K562 (cell line): ENCODE data around the gene TAGLN3. TPM values are rescaled to one million over a fixed set of nuclear protein-coding genes. Genes with fewer than 3 reads are reported as not detected.

Source experiments
- ATAC-seq: fragments of 200-7000 bp; cut with Tn5 transposase; 3 replicates; pipeline ENCODE4 v1.9.1; 2020; ENCODE audit warnings: moderate library complexity
- BruUV-seq: library from RNA; stranded (reverse); fragments of 400-500 nt; replicated peaks from 2 replicates; lab custom pipeline; 2021; lab: Mats Ljungman, UMichigan
- CTCF ChIA-PET: fragments of 300-600 bp; formaldehyde crosslinking; extraction: SDS; loops from one replicate; lab custom pipeline; 2021; ENCODE audit warnings: low intra/inter-chr PET ratio; lab: Yijun Ruan, JAX
- POLR2A ChIA-PET: fragments of 300-600, 350-650 bp; sonication (Branson Sonifier 250); formaldehyde crosslinking; extraction: SDS; loops from one replicate; lab custom pipeline; 2021; ENCODE audit warnings: antibody characterized with exemption, inconsistent platforms; lab: Yijun Ruan, JAX
- DNase-seq, 4 experiments: peaks; one replicate each; pipeline versions ENCODE4 v3.0.0 to v3.0.0-alpha.2; 2011 to 2018; ENCODE audit warnings: low spot score in 3 of 4, mixed read lengths in 3 of 4; ENCODE audit errors: extremely low read depth in 1 of 4
- FAIRE-seq: peaks from 2 replicates; lab custom pipeline; 2011; peaks lifted over from hg19 to GRCh38; lab: Jason Lieb, UNC
- H2AFZ ChIP-seq: 2 replicates; pipeline ENCODE4 v1.6.0; 2011; ENCODE audit warnings: low read depth, low read length, control low read depth, inconsistent platforms
- H3K27ac ChIP-seq: fragments of 200-600 bp; 3 replicates; pipeline ENCODE4 v1.8.0; 2011; ENCODE audit warnings: low read depth, mild to moderate bottlenecking, control low read depth, inconsistent platforms, low read length, moderate library complexity, mixed read lengths; ENCODE audit errors: extremely low read depth
- H3K27me3 ChIP-seq, 2 experiments: fragments of 300-600 bp in 1 of 2; 2 replicates in 1 of 2; 3 replicates in 1 of 2; pipeline versions ENCODE4 v1.6.0 to v1.8.0; 2011; ENCODE audit warnings: inconsistent platforms in 2 of 2, low read length in 2 of 2, mild to moderate bottlenecking in 1 of 2, mixed read lengths in 1 of 2, moderate library complexity in 1 of 2; ENCODE audit not compliant: control insufficient read depth in 2 of 2, insufficient read depth in 2 of 2
- H3K36me3 ChIP-seq: fragments of 300-600 bp; 3 replicates; pipeline ENCODE4 v1.8.0; 2011; ENCODE audit warnings: mild to moderate bottlenecking, low read length, inconsistent platforms; ENCODE audit not compliant: control insufficient read depth, insufficient read depth
- H3K4me1 ChIP-seq, 2 experiments: fragments of 200-600 bp in 1 of 2; replicated peaks in 1 of 2; 2 replicates in 1 of 2; 3 replicates in 1 of 2; pipeline versions ENCODE4 v1.5.1 to v1.8.0; 2011; ENCODE audit warnings: inconsistent platforms in 2 of 2, low read length in 2 of 2, mild to moderate bottlenecking in 1 of 2, mixed read lengths in 1 of 2, moderate library complexity in 1 of 2; ENCODE audit not compliant: control insufficient read depth in 2 of 2, insufficient read depth in 2 of 2
- H3K4me2 ChIP-seq: 2 replicates; pipeline ENCODE4 v1.6.1; 2011; ENCODE audit warnings: low read length, control low read depth, inconsistent platforms, mixed read lengths; ENCODE audit not compliant: insufficient read depth
- H3K4me3 ChIP-seq: fragments of 200-600 bp; sonication (generic), shearing (Covaris generic); 2 replicates; pipeline ENCODE4 v1.5.1; 2016; ENCODE audit warnings: control low read depth, inconsistent platforms
- H3K79me2 ChIP-seq: fragments of 200-600 bp; 3 replicates; pipeline ENCODE4 v1.8.0; 2011; ENCODE audit warnings: low read length, inconsistent platforms; ENCODE audit not compliant: control insufficient read depth, insufficient read depth
- H3K9ac ChIP-seq, 2 experiments: 2 replicates each; pipeline versions ENCODE4 v1.6.0 to v1.6.1; 2011; ENCODE audit warnings: low read depth in 2 of 2, low read length in 2 of 2, control low read depth in 1 of 2, inconsistent platforms in 1 of 2, mild to moderate bottlenecking in 1 of 2, mixed read lengths in 1 of 2; ENCODE audit not compliant: insufficient read depth in 1 of 2
- H3K9me1 ChIP-seq: one replicate; pipeline ENCODE4 v1.6.0; 2011; ENCODE audit warnings: inconsistent platforms, mild to moderate bottlenecking, low read length, moderate library complexity; ENCODE audit not compliant: control insufficient read depth, insufficient read depth
- H3K9me3 ChIP-seq: replicated peaks from 2 replicates; pipeline ENCODE4 v1.5.1; 2011; ENCODE audit warnings: low read depth, low read length, inconsistent platforms; ENCODE audit not compliant: control insufficient read depth, insufficient read depth
- H4K20me1 ChIP-seq: replicated peaks from 2 replicates; pipeline ENCODE4 v1.6.1; 2011; ENCODE audit warnings: low read length, inconsistent platforms, mixed read lengths; ENCODE audit not compliant: control insufficient read depth, insufficient read depth
- CHD1 ChIP-seq: fragments of 200-600 bp; sonication (generic); IDR thresholded peaks from one replicate; pipeline ENCODE4 v1.6.1; 2012; ENCODE audit warnings: mild to moderate bottlenecking, moderate library complexity, low read length, inconsistent platforms
- HLTF ChIP-seq: fragments of 450-650 bp; IDR thresholded peaks from 2 replicates; pipeline ENCODE4 v1.6.1; 2016
- MCM3 ChIP-seq: fragments of 450-650 bp; IDR thresholded peaks from 2 replicates; pipeline ENCODE4 v1.6.1; 2016
- POLR2B ChIP-seq: fragments of 450-650 bp; IDR thresholded peaks from 2 replicates; pipeline ENCODE4 v1.6.1; 2018; ENCODE audit warnings: low read depth; ENCODE audit not compliant: partially characterized antibody
- RBM15 ChIP-seq: fragments of 200-400 bp; formaldehyde crosslinking; IDR thresholded peaks from 2 replicates; pipeline ENCODE4 v1.6.1; 2018; ENCODE audit warnings: mild to moderate bottlenecking, low read length, moderate library complexity; ENCODE audit not compliant: insufficient read depth
- TARDBP ChIP-seq: fragments of 450-650 bp; IDR thresholded peaks from 2 replicates; pipeline ENCODE4 v1.6.1; 2016
- ZNF263 ChIP-seq: sonication (generic); formaldehyde crosslinking; IDR thresholded peaks from 2 replicates; pipeline ENCODE4 v1.8.0; 2022; ENCODE audit warnings: mild to moderate bottlenecking, missing genetic modification reagents, borderline replicate concordance
- ZNF395 ChIP-seq: fragments of 200-800 bp; sonication (Bioruptor generic); IDR thresholded peaks from 2 replicates; pipeline ENCODE4 v1.6.1; 2017; ENCODE audit warnings: missing genetic modification characterization, missing compliant biosample characterization
- ZNF785 ChIP-seq: fragments of 250-450 bp; sonication (Bioruptor Pico); IDR thresholded peaks from 2 replicates; pipeline ENCODE4 v1.4.0; 2020; ENCODE audit warnings: mild to moderate bottlenecking
- WGBS: fragments of 100-300 bp; shearing (Covaris generic); methylation state at CpG from one replicate; pipeline ENCODE4 v1.1.6; 2016; ENCODE audit warnings: low coverage, mixed read lengths; ENCODE audit not compliant: insufficient coverage; ENCODE audit errors: missing lambda C conversion rate; 5-methylcytosine and 5-hydroxymethylcytosine counted together
- in situ Hi-C: fragments of 300-500 bp; cut with MboI; formaldehyde crosslinking; loops from 4 replicates; pipeline ENCODE4 v1.15.0; 2018; ENCODE audit warnings: inconsistent platforms, mixed read lengths
- intact Hi-C: fragments of 100-400 bp; cut with micrococcal nuclease; formaldehyde crosslinking; loops from 2 replicates; pipeline ENCODE4 v1.14.2; 2022
- polyA plus RNA-seq, 8 experiments: library from polyadenylated mRNA; depleted of rRNA in 4 of 8; stranded (reverse) in 5 of 8; unstranded in 3 of 8; fragments of >200 nt; fragmentation: Nextera tagmentation in 2 of 8; fragmentation: Illumina TruSeq in 1 of 8; extraction: Ambion mirVana in 2 of 8; extraction: Trizol in 1 of 8; gene quantifications; 2 replicates each; pipeline versions ENCODE4 v1.2.1 to v1.2.3, GENCODE V29; 2011 to 2014; ENCODE audit warnings: inconsistent platforms in 1 of 8, missing spikeins in 1 of 8
- total RNA-seq, 7 experiments: library from RNA; depleted of rRNA in 6 of 7; stranded (reverse); fragments of >200 nt in 6 of 7; fragmentation: Illumina TruSeq in 2 of 7; extraction: Trizol in 2 of 7; gene quantifications; 2 replicates each; pipeline versions ENCODE4 v1.2.1 to v1.2.3, GENCODE V29; 2011 to 2021; ENCODE audit warnings: low replicate concordance in 1 of 7
- TF ChIP-seq, protein P1 (sequence below): sonication (generic); formaldehyde crosslinking; IDR thresholded peaks from 2 replicates; pipeline ENCODE4 v1.8.1; 2023; ENCODE audit warnings: mild to moderate bottlenecking, missing genetic modification reagents
- TF ChIP-seq, protein P2 (sequence below): fragments of 250-450 bp; sonication (Bioruptor Pico); IDR thresholded peaks from 2 replicates; pipeline ENCODE4 v1.4.0; 2020; ENCODE audit warnings: borderline replicate concordance

TAGLN3 gene
- total and polyA plus RNA-seq, 9 of the 15 experiments (the other 6 are each of a cell fraction or from before 2014, with no cell fraction given): 0.06 TPM; not detected in 7

DNA sequence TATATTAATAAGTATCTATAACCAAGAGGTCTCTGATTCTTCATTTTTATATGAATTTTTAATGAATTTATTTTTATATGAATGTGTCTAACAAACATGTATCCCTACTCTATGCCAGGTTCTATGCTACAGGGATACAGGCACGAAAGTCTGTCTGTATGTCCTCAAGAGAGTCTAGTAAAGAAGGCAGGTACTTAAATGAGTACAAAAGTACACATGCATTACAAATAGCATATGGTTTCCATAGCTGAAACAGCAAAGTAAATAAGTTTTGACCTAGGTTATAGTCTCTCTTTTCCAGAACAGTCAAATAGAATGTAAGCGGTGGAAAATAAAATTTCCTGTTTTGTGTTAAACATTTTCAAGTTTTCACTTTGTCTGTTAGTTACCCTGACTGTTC is 33.2 kb upstream of the TAGLN3 start:
- no peaks in the 10 kb centered on the region for H3K27me3 ChIP-seq
- intact Hi-C loops: no loop called here
- 0% methylated on average over 2 of the region's 2 CpGs for WGBS
- no peaks in the 10 kb centered on the region for H3K9me1 ChIP-seq
- no peaks in the 10 kb centered on the region for H3K4me1 ChIP-seq
- H3K4me3 ChIP-seq: no peak overlapping the region
- no peaks in the 10 kb centered on the region for H3K36me3 ChIP-seq
- ChIA-PET CTCF (no interaction called here), POLR2A (no interaction called here)
- DNase-seq (no peak), FAIRE-seq (no peak), ATAC-seq (no peak)
- no peak overlapping the region for H3K9ac ChIP-seq
- H3K9me3 ChIP-seq: no peaks in the 10 kb centered on the region
- H3K27ac ChIP-seq: no peak overlapping the region
- H4K20me1 ChIP-seq: no peaks in the 10 kb centered on the region
- no TSS peak for BruUV-seq
- in situ Hi-C loops: no loop called here
- no peaks in the 10 kb centered on the region for H3K79me2 ChIP-seq
- no peak overlapping the region for H3K4me2 ChIP-seq
- H2AFZ ChIP-seq: no peak overlapping the region
- TF ChIP-seq MCM3: no peak
- TF ChIP-seq, protein P1, sequence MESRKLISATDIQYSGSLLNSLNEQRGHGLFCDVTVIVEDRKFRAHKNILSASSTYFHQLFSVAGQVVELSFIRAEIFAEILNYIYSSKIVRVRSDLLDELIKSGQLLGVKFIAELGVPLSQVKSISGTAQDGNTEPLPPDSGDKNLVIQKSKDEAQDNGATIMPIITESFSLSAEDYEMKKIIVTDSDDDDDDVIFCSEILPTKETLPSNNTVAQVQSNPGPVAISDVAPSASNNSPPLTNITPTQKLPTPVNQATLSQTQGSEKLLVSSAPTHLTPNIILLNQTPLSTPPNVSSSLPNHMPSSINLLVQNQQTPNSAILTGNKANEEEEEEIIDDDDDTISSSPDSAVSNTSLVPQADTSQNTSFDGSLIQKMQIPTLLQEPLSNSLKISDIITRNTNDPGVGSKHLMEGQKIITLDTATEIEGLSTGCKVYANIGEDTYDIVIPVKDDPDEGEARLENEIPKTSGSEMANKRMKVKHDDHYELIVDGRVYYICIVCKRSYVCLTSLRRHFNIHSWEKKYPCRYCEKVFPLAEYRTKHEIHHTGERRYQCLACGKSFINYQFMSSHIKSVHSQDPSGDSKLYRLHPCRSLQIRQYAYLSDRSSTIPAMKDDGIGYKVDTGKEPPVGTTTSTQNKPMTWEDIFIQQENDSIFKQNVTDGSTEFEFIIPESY (CRISPR knock-in tag): no peak
- TF ChIP-seq TARDBP: no peak
- TF ChIP-seq HLTF: no peak
- no peak for TF ChIP-seq ZNF263 (CRISPR knock-in tag)
- TF ChIP-seq ZNF395: no peak
- TF ChIP-seq CHD1: no peak
- no peak for TF ChIP-seq POLR2B
- TF ChIP-seq, protein P2, sequence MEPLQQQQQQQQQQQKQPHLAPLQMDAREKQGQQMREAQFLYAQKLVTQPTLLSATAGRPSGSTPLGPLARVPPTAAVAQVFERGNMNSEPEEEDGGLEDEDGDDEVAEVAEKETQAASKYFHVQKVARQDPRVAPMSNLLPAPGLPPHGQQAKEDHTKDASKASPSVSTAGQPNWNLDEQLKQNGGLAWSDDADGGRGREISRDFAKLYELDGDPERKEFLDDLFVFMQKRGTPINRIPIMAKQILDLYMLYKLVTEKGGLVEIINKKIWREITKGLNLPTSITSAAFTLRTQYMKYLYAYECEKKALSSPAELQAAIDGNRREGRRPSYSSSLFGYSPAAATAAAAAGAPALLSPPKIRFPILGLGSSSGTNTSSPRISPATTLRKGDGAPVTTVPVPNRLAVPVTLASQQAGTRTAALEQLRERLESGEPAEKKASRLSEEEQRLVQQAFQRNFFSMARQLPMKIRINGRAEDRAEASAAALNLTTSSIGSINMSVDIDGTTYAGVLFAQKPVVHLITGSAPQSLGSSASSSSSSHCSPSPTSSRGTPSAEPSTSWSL (CRISPR knock-in tag): no peak
- no peak for TF ChIP-seq ZNF785 (CRISPR knock-in tag)
- no peak for TF ChIP-seq RBM15
- TF ChIP-seq, all 486 proteins: peak for 0
